Kidney (tissue), 14 donors: ENCODE data around the gene DPH6. TPM values are rescaled to one million over a fixed set of nuclear protein-coding genes. Genes with fewer than 3 reads are reported as not detected.

ENCODE experiments used
- DNase-seq, 5 donors: peaks; one replicate each; pipeline ENCODE4 v3.0.0-alpha.2; 2013 to 2020
- FAIRE-seq: peaks from 2 replicates; lab custom pipeline; 2012; peaks lifted over from hg19 to GRCh38; lab: Jason Lieb, UNC
- H3K27ac ChIP-seq, 2 donors: one replicate each; pipeline ENCODE4 v1.7.0; 2013; ENCODE audit warnings: low read depth in 2 of 2, low read length in 2 of 2, inconsistent platforms in 1 of 2
- H3K27me3 ChIP-seq: one replicate; pipeline ENCODE4 v1.7.1; 2013; ENCODE audit warnings: low read length, inconsistent platforms; ENCODE audit not compliant: control insufficient read depth, insufficient read depth
- H3K36me3 ChIP-seq, 3 donors: one replicate each; pipeline versions ENCODE4 v1.7.0 to v1.7.1; 2013; ENCODE audit warnings: low read length in 3 of 3, control low read depth in 1 of 3, inconsistent platforms in 1 of 3; ENCODE audit not compliant: insufficient read depth in 3 of 3, control insufficient read depth in 2 of 3
- H3K4me1 ChIP-seq, 3 donors: one replicate each; pipeline versions ENCODE4 v1.7.0 to v1.7.1; 2013; ENCODE audit warnings: low read length in 3 of 3, inconsistent platforms in 1 of 3, low read depth in 1 of 3; ENCODE audit not compliant: control insufficient read depth in 2 of 3, insufficient read depth in 2 of 3
- H3K4me3 ChIP-seq, 3 donors: one replicate each; pipeline versions ENCODE4 v1.7.0 to v1.8.1; 2013; ENCODE audit warnings: low read length in 3 of 3, control low read depth in 1 of 3, inconsistent platforms in 1 of 3
- H3K9ac ChIP-seq, 3 donors: one replicate each; pipeline versions ENCODE4 v1.7.0 to v1.7.1; 2013; ENCODE audit warnings: low read length in 3 of 3, control low read depth in 1 of 3, inconsistent platforms in 1 of 3
- H3K9me3 ChIP-seq, 3 donors: one replicate each; pipeline versions ENCODE4 v1.7.0 to v1.7.1; 2013; ENCODE audit warnings: low read length in 3 of 3, control low read depth in 1 of 3, inconsistent platforms in 1 of 3; ENCODE audit not compliant: control insufficient read depth in 2 of 3, insufficient read depth in 1 of 3
- CTCF ChIP-seq: IDR thresholded peaks from 3 replicates; pipeline ENCODE4 v1.5.1; 2012; ENCODE audit warnings: mild to moderate bottlenecking, moderate library complexity, borderline replicate concordance; ENCODE audit not compliant: insufficient read depth; ENCODE audit errors: extremely low read depth
- intact Hi-C: fragments of 100-400 bp; cut with DNase I; formaldehyde crosslinking; loops from one replicate; pipeline ENCODE4 v1.11.1; 2022
- polyA plus RNA-seq: library from polyadenylated mRNA; stranded (reverse); fragments of 350-450 nt; fragmentation: Illumina TruSeq; extraction: RNeasy Lipid Tissue Mini Kit (QIAGEN cat#74804); gene quantifications from one replicate; pipeline ENCODE4 v1.2.3, GENCODE V29; 2014; ENCODE audit warnings: low read depth, low replicate concordance; ENCODE audit not compliant: insufficient read depth
- total RNA-seq: library from RNA; stranded (reverse); fragmentation: NEBNext Ultra II Directional; extraction: Animal tissue kit (Norgen Biotek cat#: 25700); gene quantifications from one replicate; pipeline ENCODE4 v1.2.1, GENCODE V29; 2021
- donor health status: control.
- donor health status: control.
- donor health status: control.
- donor health status: control.
- donor health status: control.
- donor health status: DM: yes; HTN: yes; CAD: no.
- donor health status: Normal renal cell carcinoma (clear cell type).

Gene DPH6
- total and polyA plus RNA-seq, 2 donors from 2014 or later, result 10.1 to 29.8 TPM

GRCh38 chr15:35557012-35557411 is 11.0 kb upstream of the DPH6 start:
- Histone ChIP-seq H3K9ac (no peak overlapping the region), H3K27me3 (no peaks in the 10 kb centered on the region), H3K9me3 (no peaks in the 10 kb centered on the region), H3K36me3 (no peaks in the 10 kb centered on the region), H3K27ac (no peak overlapping the region), H3K4me1 (no peaks in the 10 kb centered on the region), H3K4me3 (no peak overlapping the region)
- DNase-seq (no peak), FAIRE-seq (no peak)
- intact Hi-C loops, result no loop called here
- no peak for TF ChIP-seq CTCF

GRCh38 chr15:35555244-35555643 is 9.3 kb upstream of the DPH6 start:
- no peaks in the 10 kb centered on the region for H3K36me3 ChIP-seq
- H3K27ac ChIP-seq, result no peak overlapping the region
- intact Hi-C loops, result no loop called here
- DNase-seq (no peak), FAIRE-seq (no peak)
- H3K4me1 ChIP-seq, result peaks cover 0 to 4% (median 3%) of the 10 kb centered on the region in 3 donors
- no peaks in the 10 kb centered on the region for H3K27me3 ChIP-seq
- no peak overlapping the region for H3K4me3 ChIP-seq
- no peak for TF ChIP-seq CTCF
- no peaks in the 10 kb centered on the region for H3K9me3 ChIP-seq
- no peak overlapping the region for H3K9ac ChIP-seq

GRCh38 chr15:35550957-35551356 is 5.0 kb upstream of the DPH6 start:
- Histone ChIP-seq H3K4me3 (no peak overlapping the region), H3K27ac (no peak overlapping the region), H3K9ac (no peak overlapping the region), H3K4me1 (peaks cover 0 to 14% (median 9%) of the 10 kb centered on the region in 3 donors), H3K36me3 (peaks cover 0 to 7% (median 0%) of the 10 kb centered on the region in 3 donors), H3K9me3 (no peaks in the 10 kb centered on the region), H3K27me3 (no peaks in the 10 kb centered on the region)
- no peak for TF ChIP-seq CTCF
- DNase-seq (no peak), FAIRE-seq (no peak)
- intact Hi-C loops, result no loop called here

- intact Hi-C loops, result no loop called here
- Histone ChIP-seq H3K4me1 (peaks cover 4 to 14% (median 14%) of the 10 kb centered on the region in 3 donors), H3K9ac (no peak overlapping the region), H3K27ac (no peak overlapping the region), H3K36me3 (peaks cover 0 to 7% (median 0%) of the 10 kb centered on the region in 3 donors), H3K9me3 (no peaks in the 10 kb centered on the region), H3K4me3 (no peak overlapping the region), H3K27me3 (no peaks in the 10 kb centered on the region)
- no peak for TF ChIP-seq CTCF
- no peak for FAIRE-seq
- no peak for DNase-seq
These were observed 3.6 kb upstream of the DPH6 start for GRCh38 chr15:35549567-35549966.
